ELF-1 (cell line): Measurements from ENCODE around the gene HINT3.
A peak's percentile ranks its signal among the peaks of the same experiment; 100 is the strongest.
"Not testable (repeated sequence)": the region's sequence is repeated elsewhere in the genome, so short reads cannot be mapped to it uniquely, and the experiment has no call there.

Experiments
- DNase-seq: peaks from one replicate; pipeline ENCODE4 v3.0.0-alpha.2; 2016; ENCODE audit warnings: low read depth, low spot score

HINT3 gene

DNA sequence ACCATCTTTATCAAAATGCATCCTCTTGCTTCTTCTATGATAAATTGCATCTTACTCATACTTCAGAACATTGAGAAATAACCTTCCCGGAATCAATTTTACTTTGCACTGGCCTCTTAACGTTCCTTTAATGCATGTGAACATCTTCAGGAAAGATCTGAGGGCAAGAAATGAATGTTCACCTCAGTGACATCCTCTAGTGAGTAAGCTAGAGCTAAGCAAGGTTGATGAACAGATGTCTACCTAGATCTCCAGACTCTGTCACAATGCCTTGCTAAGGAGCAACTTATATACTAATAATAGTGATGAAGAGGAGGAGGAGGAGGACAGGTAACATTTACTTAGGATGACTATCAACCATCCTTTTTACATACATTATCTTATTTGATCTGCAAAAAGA is 16.8 kb upstream of the HINT3 start:
- DNase-seq, result no peak

GRCh38 chr6:125940247-125941041 is 16.1 kb upstream of the HINT3 start:
- DNase-seq, result no peak

- DNase-seq, result no peak
Measured at GRCh38 chr6:125942672-125943527, 13.7 kb upstream of the HINT3 start.

DNA sequence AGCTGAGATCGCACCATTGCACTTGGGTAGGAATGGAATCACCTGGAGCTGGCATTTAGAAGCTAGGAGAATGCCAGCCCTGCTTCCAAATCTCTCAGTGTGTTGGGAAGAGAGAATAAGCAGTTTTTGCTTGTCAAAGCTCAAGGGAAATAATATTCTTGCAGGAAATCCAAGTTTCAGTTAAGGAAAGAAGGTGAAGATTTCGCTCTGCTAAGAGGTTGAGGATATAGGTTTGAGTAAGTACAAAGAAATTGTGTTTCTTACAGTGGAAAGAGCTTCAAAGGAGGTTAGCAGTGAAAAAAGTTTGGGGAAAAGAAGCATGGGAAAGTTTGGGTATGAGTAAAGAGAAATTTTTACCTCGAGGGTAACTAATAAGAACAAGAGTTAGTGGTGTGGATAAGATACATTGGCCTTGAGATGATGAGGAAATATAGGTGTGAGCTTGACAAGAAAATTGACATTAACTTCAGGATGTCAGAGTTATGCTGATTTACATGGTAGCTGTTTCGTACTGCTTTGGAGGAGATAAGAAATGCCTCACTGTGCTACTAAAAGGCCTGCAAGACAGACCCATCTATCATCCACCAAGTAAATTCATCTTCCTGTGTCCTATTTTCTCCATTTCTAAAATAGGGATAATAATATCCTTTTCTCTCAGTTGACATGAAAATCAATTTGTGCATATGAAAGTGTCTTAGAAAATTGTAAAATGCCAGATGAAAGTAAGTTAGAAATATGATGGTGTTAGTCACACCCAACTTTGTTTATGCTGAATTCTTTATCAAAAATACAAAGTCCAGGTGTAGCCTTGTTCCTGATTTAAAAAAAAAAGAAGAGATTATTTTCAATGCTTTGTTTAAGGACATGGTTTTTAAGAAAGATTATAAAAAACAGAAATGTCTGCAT is 12.8 kb upstream of the HINT3 start:
- no peak for DNase-seq

- no peak for DNase-seq
Measured at GRCh38 chr6:125944434-125944816, 12.1 kb upstream of the HINT3 start.

DNA sequence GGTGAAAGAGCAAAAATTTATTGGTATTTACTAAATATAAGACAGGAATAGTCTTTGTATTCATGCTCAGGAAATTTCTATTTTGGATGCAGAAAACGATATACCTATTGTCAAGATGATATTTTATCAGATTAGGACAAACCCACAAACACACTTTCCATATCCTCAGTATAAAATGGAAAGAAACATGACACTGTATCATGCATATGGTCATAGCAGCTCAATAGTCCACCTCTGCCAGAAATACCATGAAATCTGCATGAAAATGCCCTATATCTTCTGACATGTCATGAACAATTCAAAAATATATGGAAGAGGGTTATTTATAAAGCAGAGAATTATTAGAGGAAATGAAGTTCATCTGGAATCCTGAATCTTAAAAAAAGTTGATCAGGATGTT is 11.7 kb upstream of the HINT3 start:
- DNase-seq, result no peak

GRCh38 chr6:125945378-125946141 is 11.0 kb upstream of the HINT3 start:
- DNase-seq, result peak; percentile 16

DNA sequence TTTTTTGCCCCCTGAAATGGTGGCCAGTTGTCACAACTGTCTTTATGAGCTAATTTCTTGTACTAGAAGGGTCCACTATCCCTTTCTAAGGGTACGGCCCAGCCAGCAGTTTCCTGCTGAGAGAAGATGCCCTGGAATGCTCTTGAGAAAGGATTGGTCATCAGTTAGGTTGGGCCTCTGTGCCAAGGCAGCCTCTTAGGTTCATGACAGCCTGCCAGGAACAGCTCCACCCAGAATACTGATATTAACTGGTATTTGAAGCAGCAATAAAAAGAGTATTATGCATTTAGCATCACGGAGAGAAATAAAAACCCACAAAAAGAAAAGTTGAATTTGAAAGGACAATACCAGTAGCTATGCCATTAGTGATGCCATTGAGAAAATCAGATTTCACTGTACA is 9.0 kb upstream of the HINT3 start:
- DNase-seq, result no peak

DNA sequence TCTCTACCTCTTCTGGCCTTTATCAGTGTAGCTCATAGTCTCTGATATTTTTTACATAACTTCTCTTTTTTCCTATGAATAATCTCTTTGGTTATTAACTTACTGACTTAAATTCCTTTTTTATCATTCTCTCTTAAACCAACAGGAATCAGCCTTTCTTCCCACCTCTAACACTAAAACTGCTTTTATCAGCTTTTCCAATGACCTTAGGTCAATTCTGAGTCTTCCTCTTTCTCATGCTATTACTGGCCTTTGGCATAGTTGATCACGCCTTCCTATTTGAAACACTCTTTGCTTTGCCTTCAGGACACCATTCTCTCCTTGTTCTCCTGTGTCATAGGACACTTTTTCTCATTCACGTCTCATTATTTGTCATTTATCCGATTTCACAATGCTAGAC is 8.1 kb upstream of the HINT3 start:
- no peak for DNase-seq

DNA sequence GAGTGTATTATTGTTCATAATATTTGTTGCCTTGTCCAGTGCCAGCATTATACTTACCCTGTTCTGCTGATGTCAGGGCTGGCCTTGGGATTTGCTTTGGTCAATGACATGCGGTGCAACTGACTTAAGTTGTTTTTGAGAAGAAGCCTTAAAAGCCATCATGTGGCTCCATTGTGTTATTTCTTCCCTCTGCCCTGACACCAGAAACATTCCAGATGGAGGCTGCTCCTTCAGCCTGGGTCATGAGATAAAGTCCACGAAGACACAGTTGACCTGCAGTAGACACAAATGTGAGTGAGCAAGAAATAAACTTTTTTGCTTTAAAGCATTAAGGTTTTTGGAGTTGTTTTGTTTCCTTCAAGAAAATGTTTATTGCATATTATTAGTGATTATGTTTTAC is 7.5 kb upstream of the HINT3 start:
- no peak for DNase-seq

DNA sequence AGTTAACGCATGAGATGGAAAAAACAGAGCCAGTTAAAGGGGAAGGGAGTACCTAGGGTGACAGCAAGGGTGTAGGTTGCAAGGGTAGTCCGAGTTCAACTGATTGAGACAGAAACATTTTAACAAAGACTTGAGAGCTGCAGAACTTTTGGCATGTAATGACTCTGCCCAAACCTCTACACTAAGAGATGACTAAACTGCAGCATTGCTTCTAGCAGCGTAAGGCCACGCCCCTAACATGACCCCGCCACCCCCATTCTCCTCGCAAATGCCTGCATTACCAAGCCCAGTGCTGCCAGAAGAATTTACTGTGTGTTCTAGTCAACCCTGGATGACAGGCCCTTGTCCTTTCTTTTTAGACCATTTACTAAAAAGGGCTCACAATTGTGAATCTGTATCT is 6.3 kb upstream of the HINT3 start:
- DNase-seq, result peak; percentile 23

GRCh38 chr6:125950716-125951115 is 5.9 kb upstream of the HINT3 start:
- DNase-seq, result not testable (repeated sequence)

DNA sequence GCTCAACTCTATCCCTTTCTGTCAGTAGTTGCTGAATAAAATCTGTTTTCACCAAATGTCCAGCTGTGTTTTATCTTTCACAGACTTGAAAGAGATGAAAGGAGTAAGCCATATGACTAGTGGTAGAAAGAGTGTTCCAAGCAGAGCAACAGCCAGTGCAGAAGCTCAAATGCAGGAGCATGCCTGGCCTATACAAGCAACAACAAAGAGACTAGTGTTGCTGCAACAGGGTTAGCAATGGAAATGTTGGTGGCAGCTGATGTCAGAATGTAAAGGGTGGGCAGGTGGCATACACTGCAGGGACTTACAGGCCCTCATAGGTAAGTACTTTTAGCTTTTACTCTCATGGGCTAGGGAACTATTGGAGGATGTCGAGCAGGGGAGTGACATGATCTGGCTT is 5.2 kb upstream of the HINT3 start:
- no peak for DNase-seq

- peak; percentile 32 for DNase-seq
Measured at GRCh38 chr6:125952764-125953501, 3.6 kb upstream of the HINT3 start.

DNA sequence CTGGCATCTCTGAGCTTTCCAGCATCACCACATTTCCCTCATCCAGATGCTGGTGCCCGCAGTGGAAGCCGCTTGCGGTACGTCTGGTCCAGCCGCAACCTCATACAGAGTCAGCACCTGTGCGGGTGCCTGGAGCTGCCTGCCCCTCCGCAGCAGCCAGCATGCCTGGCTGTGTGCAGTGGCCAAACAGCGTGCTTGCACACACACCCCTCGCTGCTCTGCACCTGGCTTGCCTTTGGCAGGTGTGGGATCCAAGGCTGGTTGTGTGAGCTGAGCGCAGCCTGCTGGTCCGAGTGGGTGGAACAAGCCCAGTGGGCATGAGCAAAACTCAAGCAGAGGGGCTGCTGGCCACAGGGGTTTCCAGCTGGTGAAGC is 3.1 kb upstream of the HINT3 start:
- DNase-seq, result peak; percentile 69

GRCh38 chr6:125954735-125955339 is 1.7 kb upstream of the HINT3 start:
- no peak for DNase-seq

DNA sequence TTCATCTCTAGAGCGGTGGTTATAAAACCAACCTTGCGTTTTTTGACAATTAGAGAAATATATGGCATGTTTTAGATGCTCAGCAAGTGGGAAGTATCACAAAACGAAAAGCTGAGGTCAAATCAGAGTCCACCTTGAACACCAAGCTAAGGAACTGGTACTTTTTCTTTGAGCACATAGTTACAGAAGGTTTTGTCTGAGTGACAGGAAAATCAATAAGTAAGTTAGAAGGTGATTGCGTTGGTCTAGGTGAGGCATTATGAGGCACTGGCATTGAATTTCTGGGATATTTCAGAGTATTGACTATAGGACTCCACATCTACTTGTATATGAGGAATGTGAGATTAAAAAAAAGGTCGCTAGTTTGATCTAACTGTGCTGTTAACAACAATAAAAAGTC is 597 bp upstream of the HINT3 start:
- no peak for DNase-seq

- DNase-seq, result no peak
Measured at GRCh38 chr6:125957391-125957693, 772 bp downstream of the HINT3 start.

DNA sequence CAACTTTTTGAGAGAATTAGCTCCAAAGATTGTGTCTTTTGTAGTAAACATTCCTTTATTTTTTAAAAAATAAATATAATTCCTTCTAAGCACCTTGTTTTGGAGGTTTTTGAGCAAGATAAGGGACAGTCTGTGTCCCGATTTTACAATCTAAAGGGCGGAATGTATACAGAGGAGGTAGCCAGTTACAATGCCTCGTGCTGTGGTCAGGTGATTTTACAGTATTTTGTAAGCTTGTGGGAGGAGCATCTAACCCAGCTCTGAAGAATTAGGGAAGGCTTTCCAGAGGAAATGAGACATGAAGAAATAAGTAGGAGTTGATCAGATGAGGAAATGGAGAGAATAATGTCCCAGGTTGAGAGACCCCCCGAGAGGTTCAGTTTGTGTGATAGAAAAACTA is 1.3 kb downstream of the HINT3 start:
- DNase-seq, result no peak

GRCh38 chr6:125959041-125959440 is 2.5 kb downstream of the HINT3 start:
- no peak for DNase-seq
